Glutamatergic neuron (in vitro differentiated cells): ENCODE results near the gene TIFAB. TPM values are rescaled to one million over a fixed set of nuclear protein-coding genes. Genes with fewer than 3 reads are reported as not detected.

ENCODE experiments used
- DNase-seq: peaks from one replicate; pipeline ENCODE4 v3.0.0; 2022
- H3K27ac Mint-ChIP-seq: one replicate; pipeline ENCODE4 v1.8.0; 2020; ENCODE audit warnings: mild to moderate bottlenecking, mixed read lengths, inconsistent platforms; ENCODE audit not compliant: unreplicated experiment
- H3K27me3 Mint-ChIP-seq: one replicate; pipeline ENCODE4 v1.8.0; 2020; ENCODE audit warnings: mild to moderate bottlenecking, moderate library complexity, mixed read lengths, inconsistent platforms; ENCODE audit not compliant: unreplicated experiment
- H3K36me3 Mint-ChIP-seq: one replicate; pipeline ENCODE4 v1.8.0; 2020; ENCODE audit warnings: mild to moderate bottlenecking, mixed read lengths, inconsistent platforms; ENCODE audit not compliant: unreplicated experiment
- H3K4me1 Mint-ChIP-seq: one replicate; pipeline ENCODE4 v1.8.0; 2020; ENCODE audit warnings: mild to moderate bottlenecking, low read depth, mixed read lengths, inconsistent platforms; ENCODE audit not compliant: unreplicated experiment
- H3K4me3 Mint-ChIP-seq: one replicate; pipeline ENCODE4 v1.8.0; 2020; ENCODE audit warnings: mild to moderate bottlenecking, mixed read lengths, inconsistent platforms; ENCODE audit not compliant: unreplicated experiment
- H3K9me3 Mint-ChIP-seq: one replicate; pipeline ENCODE4 v1.8.0; 2020; ENCODE audit warnings: mild to moderate bottlenecking, moderate library complexity, mixed read lengths, inconsistent platforms; ENCODE audit not compliant: unreplicated experiment
- total RNA-seq: library from RNA; stranded (reverse); fragmentation: NEBNext Ultra II Directional; extraction: Animal tissue kit (Norgen Biotek cat#: 25700); gene quantifications from one replicate; pipeline ENCODE4 v1.2.1, GENCODE V29; 2021; ENCODE audit not compliant: unreplicated experiment
- TF ChIP-seq, protein P1 (sequence below): fragments of 200-600 bp; sonication (generic); IDR thresholded peaks from one replicate; pipeline ENCODE4 v1.5.0; 2021; ENCODE audit not compliant: partially characterized antibody, unreplicated experiment

TIFAB gene
- total RNA-seq, 1 donor from 2014 or later: not detected

DNA sequence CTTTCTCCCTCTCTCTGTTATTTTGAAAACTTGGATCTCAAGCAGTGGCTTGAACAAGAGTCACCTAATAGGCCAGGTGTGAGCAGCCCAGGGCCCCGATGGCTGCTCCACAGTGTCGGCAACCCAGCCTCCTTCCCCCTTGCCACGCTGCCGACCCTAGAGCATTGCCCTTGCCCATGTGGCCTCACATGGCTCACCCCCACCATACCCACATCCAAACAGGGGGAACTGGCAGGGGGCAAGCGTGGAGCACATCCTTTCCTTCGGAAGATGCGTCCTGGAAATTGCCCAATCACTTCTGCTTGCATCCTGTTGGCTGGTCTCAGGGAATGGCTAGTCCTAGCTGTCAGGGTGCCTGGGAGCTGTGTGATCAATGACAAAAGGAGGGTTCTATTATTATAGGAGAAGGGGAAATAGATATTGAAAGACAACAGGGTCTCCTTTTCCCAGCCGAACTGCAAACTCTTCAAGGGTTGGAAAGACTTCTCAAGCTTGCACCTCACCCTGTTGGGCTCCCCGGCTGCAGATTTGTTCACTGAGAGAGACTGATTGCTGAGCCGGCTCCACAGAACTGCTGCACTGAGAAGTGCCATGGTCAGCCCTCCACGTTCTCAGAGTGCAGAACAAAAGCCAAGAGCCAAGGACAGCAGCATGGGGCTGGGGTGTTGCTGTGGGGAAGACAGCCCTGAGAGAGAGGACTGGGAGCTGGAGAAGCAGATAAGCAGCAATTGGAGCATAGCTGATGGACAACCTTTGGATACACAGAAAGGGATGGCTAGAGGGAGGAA, 8.3 kb upstream of the TIFAB start:
- Mint-ChIP-seq H3K36me3 (no peaks in the 10 kb centered on the region), H3K4me1 (peaks cover 8% of the 10 kb centered on the region), H3K27ac (no peak overlapping the region), H3K27me3 (peaks cover 2% of the 10 kb centered on the region), H3K4me3 (no peak overlapping the region), H3K9me3 (peaks cover 6% of the 10 kb centered on the region)
- no peak for DNase-seq
- TF ChIP-seq, protein P1, sequence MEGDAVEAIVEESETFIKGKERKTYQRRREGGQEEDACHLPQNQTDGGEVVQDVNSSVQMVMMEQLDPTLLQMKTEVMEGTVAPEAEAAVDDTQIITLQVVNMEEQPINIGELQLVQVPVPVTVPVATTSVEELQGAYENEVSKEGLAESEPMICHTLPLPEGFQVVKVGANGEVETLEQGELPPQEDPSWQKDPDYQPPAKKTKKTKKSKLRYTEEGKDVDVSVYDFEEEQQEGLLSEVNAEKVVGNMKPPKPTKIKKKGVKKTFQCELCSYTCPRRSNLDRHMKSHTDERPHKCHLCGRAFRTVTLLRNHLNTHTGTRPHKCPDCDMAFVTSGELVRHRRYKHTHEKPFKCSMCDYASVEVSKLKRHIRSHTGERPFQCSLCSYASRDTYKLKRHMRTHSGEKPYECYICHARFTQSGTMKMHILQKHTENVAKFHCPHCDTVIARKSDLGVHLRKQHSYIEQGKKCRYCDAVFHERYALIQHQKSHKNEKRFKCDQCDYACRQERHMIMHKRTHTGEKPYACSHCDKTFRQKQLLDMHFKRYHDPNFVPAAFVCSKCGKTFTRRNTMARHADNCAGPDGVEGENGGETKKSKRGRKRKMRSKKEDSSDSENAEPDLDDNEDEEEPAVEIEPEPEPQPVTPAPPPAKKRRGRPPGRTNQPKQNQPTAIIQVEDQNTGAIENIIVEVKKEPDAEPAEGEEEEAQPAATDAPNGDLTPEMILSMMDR: no peak

DNA sequence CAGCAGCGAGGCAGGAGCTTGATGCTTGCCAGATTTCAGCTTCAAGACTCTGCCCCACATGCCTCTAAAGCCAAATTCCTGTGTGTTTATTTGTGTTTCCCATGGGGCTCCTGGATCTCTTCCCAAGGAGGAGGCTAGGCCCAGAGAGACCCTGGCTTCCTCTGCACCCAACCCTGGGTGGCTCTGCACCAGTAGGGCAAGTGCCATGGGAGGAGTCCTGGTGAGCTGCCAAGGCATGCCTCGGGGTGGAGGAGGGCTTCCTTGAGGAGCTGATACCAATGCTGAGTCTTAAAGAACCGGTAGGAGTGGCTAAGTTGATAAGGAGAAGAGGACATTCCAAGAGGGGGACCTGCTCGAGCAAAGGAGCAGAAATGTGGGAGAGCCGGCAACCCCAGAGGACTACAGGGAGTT, 6.8 kb upstream of the TIFAB start:
- TF ChIP-seq, protein P1: no peak
- Mint-ChIP-seq H3K4me1 (peaks cover 6% of the 10 kb centered on the region), H3K9me3 (peaks cover 5% of the 10 kb centered on the region), H3K27ac (no peak overlapping the region), H3K4me3 (no peak overlapping the region), H3K36me3 (peaks cover 4% of the 10 kb centered on the region), H3K27me3 (peaks cover 3% of the 10 kb centered on the region)
- DNase-seq: no peak

DNA sequence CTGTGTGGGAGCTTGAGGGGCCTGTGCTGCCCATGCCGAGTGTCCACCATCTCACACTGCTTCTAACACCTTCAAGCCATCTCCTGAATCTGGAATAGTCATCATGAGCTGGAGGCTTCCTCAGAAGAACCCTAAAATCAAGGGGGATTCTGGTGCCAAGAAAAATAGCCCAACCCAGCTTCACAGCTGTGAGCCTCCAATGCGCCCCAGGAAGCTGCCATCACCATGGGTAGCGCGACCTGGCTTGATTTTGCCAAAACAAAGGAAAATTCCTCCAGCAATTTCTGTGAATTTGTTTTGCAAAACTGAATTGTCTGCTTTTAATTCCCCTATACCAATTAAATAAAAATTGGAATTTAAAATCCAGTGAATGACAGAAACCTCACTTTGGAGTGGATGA, 6.2 kb upstream of the TIFAB start:
- no peak overlapping the region for H3K4me3 Mint-ChIP-seq
- no peak overlapping the region for H3K27ac Mint-ChIP-seq
- TF ChIP-seq, protein P1: no peak
- peaks cover 6% of the 10 kb centered on the region for H3K4me1 Mint-ChIP-seq
- no peak for DNase-seq
- peaks cover 4% of the 10 kb centered on the region for H3K36me3 Mint-ChIP-seq
- peaks cover 5% of the 10 kb centered on the region for H3K9me3 Mint-ChIP-seq
- peaks cover 3% of the 10 kb centered on the region for H3K27me3 Mint-ChIP-seq

DNA sequence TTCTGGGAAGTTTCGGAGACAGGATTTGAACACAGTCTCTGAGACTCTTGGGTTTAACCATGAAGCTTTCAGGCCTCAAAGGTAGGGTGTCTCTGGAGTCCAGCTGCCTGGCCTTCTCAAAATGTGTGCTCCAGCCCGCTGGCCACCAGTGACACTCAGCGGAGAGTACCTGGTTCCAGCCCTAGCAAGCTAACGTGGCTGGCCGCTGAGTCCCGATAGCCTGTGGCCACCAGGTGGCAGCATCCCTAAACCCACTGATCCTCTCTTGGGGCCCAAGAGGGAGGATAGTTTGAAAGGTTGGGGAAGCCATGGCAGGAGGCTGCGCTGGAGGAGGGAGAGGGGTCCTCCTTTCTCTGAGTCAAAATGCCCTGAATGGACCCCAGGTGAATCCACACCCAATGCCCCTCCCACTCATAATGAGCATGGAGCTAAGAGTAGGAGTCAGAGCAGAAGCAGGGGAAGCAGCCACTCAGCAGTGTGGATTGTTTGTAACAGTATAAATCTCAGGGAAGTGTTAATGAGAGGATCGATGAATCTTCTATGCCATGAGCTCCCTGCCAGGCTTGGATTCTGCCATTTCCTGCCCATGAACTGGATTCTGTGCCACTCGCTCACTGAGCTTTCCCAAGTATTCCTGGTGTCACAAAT, 5.4 kb upstream of the TIFAB start:
- Mint-ChIP-seq H3K4me3 (no peak overlapping the region), H3K27me3 (peaks cover 3% of the 10 kb centered on the region), H3K4me1 (peaks cover 4% of the 10 kb centered on the region), H3K36me3 (peaks cover 4% of the 10 kb centered on the region), H3K9me3 (peaks cover 5% of the 10 kb centered on the region), H3K27ac (no peak overlapping the region)
- DNase-seq: peak; percentile 86
- TF ChIP-seq, protein P1: peak; percentile 86
